IMR-90 (cell line): ENCODE measurements around the gene TMTC2. TPM values are rescaled to one million over a fixed set of nuclear protein-coding genes. Genes with fewer than 3 reads are reported as not detected.

ENCODE experiments used
- ATAC-seq: fragments of 200-7000 bp; cut with Tn5 transposase; 2 replicates; pipeline ENCODE4 v1.9.1; 2020; ENCODE audit warnings: low read depth, mild to moderate bottlenecking, moderate library complexity
- BruUV-seq: library from RNA; stranded (reverse); fragments of 400-500 nt; replicated peaks from 2 replicates; lab custom pipeline; 2021; lab: Mats Ljungman, UMichigan
- CTCF ChIA-PET: fragments of 300-600 bp; formaldehyde crosslinking; extraction: SDS; loops from one replicate; lab custom pipeline; 2021; ENCODE audit warnings: antibody characterized with exemption; lab: Yijun Ruan, JAX
- POLR2A ChIA-PET: fragments of 300-600 bp; sonication (Branson Sonifier 250); formaldehyde crosslinking; loops from one replicate; lab custom pipeline; 2022; ENCODE audit warnings: antibody characterized with exemption; ENCODE audit not compliant: unreplicated experiment; lab: Charles Lee
- DNase-seq: peaks from one replicate; pipeline ENCODE4 v3.0.0; 2013
- H2AFZ ChIP-seq: replicated peaks from 2 replicates; pipeline ENCODE3; 2013; ENCODE audit warnings: low read length, mild to moderate bottlenecking; ENCODE audit not compliant: poor library complexity
- H2AK5ac ChIP-seq: 2 replicates; pipeline ENCODE4 v1.6.1; 2013; ENCODE audit warnings: low read depth, low read length, inconsistent platforms
- H2AK9ac ChIP-seq: replicated peaks from 2 replicates; pipeline ENCODE3; 2013; ENCODE audit warnings: mild to moderate bottlenecking, low read depth, low read length, moderate library complexity; ENCODE audit not compliant: poor library complexity
- H2BK120ac ChIP-seq: 2 replicates; pipeline ENCODE4 v1.6.1; 2013; ENCODE audit warnings: low read depth, low read length, inconsistent platforms
- H2BK15ac ChIP-seq: 3 replicates; pipeline ENCODE4 v1.6.1; 2013; ENCODE audit warnings: low read depth, low read length, inconsistent platforms
- H2BK20ac ChIP-seq: 2 replicates; pipeline ENCODE4 v1.6.1; 2013; ENCODE audit warnings: low read depth, mild to moderate bottlenecking, inconsistent platforms, low read length, moderate library complexity
- H2BK5ac ChIP-seq: 2 replicates; pipeline ENCODE4 v1.6.1; 2013; ENCODE audit warnings: mild to moderate bottlenecking, low read depth, low read length, inconsistent platforms; ENCODE audit not compliant: poor library complexity, severe bottlenecking
- H3K14ac ChIP-seq: replicated peaks from 2 replicates; pipeline ENCODE4 v1.6.1; 2013; ENCODE audit warnings: low read depth, low read length, inconsistent platforms
- H3K18ac ChIP-seq: 2 replicates; pipeline ENCODE4 v1.6.1; 2013; ENCODE audit warnings: low read depth, low read length, control low read depth
- H3K23ac ChIP-seq: 2 replicates; pipeline ENCODE4 v1.6.1; 2013; ENCODE audit warnings: low read depth, low read length, inconsistent platforms
- H3K27ac ChIP-seq: 2 replicates; pipeline ENCODE4 v1.5.1; 2013; ENCODE audit warnings: mild to moderate bottlenecking, control low read depth, low read length; ENCODE audit not compliant: insufficient read depth
- H3K27me3 ChIP-seq: 2 replicates; pipeline ENCODE4 v1.6.1; 2013; ENCODE audit warnings: low read length; ENCODE audit not compliant: control insufficient read depth, insufficient read depth
- H3K36me3 ChIP-seq: 2 replicates; pipeline ENCODE4 v1.6.1; 2013; ENCODE audit warnings: low read length, mixed read lengths; ENCODE audit not compliant: control insufficient read depth, insufficient read depth
- H3K4ac ChIP-seq: 2 replicates; pipeline ENCODE4 v1.6.1; 2013; ENCODE audit warnings: low read depth, low read length, inconsistent platforms
- H3K4me1 ChIP-seq: 2 replicates; pipeline ENCODE4 v1.6.1; 2013; ENCODE audit warnings: low read length, mixed read lengths; ENCODE audit not compliant: control insufficient read depth, insufficient read depth
- H3K4me2 ChIP-seq: 2 replicates; pipeline ENCODE4 v1.6.1; 2013; ENCODE audit warnings: low read depth, mild to moderate bottlenecking, control low read depth, low read length, moderate library complexity
- H3K4me3 ChIP-seq: 2 replicates; pipeline ENCODE4 v1.5.1; 2013; ENCODE audit warnings: low read depth, mild to moderate bottlenecking, control low read depth, low read length, moderate library complexity; ENCODE audit not compliant: insufficient read depth
- H3K56ac ChIP-seq: 2 replicates; pipeline ENCODE4 v1.6.1; 2013; ENCODE audit warnings: low read length, inconsistent platforms; ENCODE audit not compliant: insufficient read depth; ENCODE audit errors: extremely low read depth
- H3K79me1 ChIP-seq, 2 experiments: 2 replicates each; pipeline ENCODE4 v1.6.1; 2013; ENCODE audit warnings: low read length in 2 of 2, inconsistent platforms in 1 of 2, low read depth in 1 of 2
- H3K9ac ChIP-seq: 2 replicates; pipeline ENCODE4 v1.6.1; 2013; ENCODE audit warnings: low read depth, low read length, control low read depth
- H3K9me1 ChIP-seq: 2 replicates; pipeline ENCODE4 v1.6.1; 2013; ENCODE audit warnings: low read length, inconsistent platforms; ENCODE audit not compliant: insufficient read depth
- H3K9me3 ChIP-seq: 2 replicates; pipeline ENCODE4 v1.6.1; 2013; ENCODE audit warnings: low read length; ENCODE audit not compliant: control insufficient read depth, insufficient read depth
- H4K20me1 ChIP-seq: 2 replicates; pipeline ENCODE4 v1.6.1; 2013; ENCODE audit warnings: low read length, inconsistent platforms; ENCODE audit not compliant: insufficient read depth
- H4K5ac ChIP-seq: 2 replicates; pipeline ENCODE4 v1.6.1; 2013; ENCODE audit warnings: mild to moderate bottlenecking, low read depth, low read length, control low read depth
- H4K8ac ChIP-seq, 2 experiments: 2 replicates each; pipeline ENCODE4 v1.6.1; 2013; ENCODE audit warnings: low read depth in 2 of 2, low read length in 2 of 2, control low read depth in 1 of 2, inconsistent platforms in 1 of 2
- H4K91ac ChIP-seq: 2 replicates; pipeline ENCODE4 v1.6.1; 2013; ENCODE audit warnings: low read depth, low read length, inconsistent platforms; ENCODE audit not compliant: insufficient read depth
- BHLHE40 ChIP-seq: fragments of 150-350 bp; IDR thresholded peaks from 2 replicates; pipeline ENCODE4 v1.6.1; 2016; ENCODE audit warnings: mild to moderate bottlenecking, low read depth, low read length
- CEBPB ChIP-seq: IDR thresholded peaks from 2 replicates; pipeline ENCODE4 v1.6.1; 2012; ENCODE audit warnings: low read depth, low read length, improper control_type of control experiment
- CHD1 ChIP-seq: IDR thresholded peaks from 2 replicates; pipeline ENCODE4 v1.6.1; 2012; ENCODE audit warnings: low read depth, low read length, improper control_type of control experiment
- FOS ChIP-seq: fragments of 150-350 bp; IDR thresholded peaks from 2 replicates; pipeline ENCODE4 v1.6.1; 2016; ENCODE audit warnings: low read depth, low read length
- MAFK ChIP-seq: IDR thresholded peaks from 2 replicates; pipeline ENCODE4 v1.6.1; 2012; ENCODE audit warnings: low read depth, low read length, improper control_type of control experiment
- MAZ ChIP-seq: IDR thresholded peaks from 2 replicates; pipeline ENCODE4 v1.6.1; 2012; ENCODE audit warnings: low read depth, mild to moderate bottlenecking, low read length, improper control_type of control experiment, moderate library complexity, borderline replicate concordance
- MXI1 ChIP-seq: IDR thresholded peaks from 2 replicates; pipeline ENCODE4 v1.6.1; 2012; ENCODE audit warnings: low read depth, mild to moderate bottlenecking, low read length, moderate library complexity, borderline replicate concordance
- NFE2L2 ChIP-seq: fragments of 150-350 bp; IDR thresholded peaks from 2 replicates; pipeline ENCODE4 v1.6.1; 2016; ENCODE audit warnings: low read depth, mild to moderate bottlenecking, low read length
- POLR2A ChIP-seq: IDR thresholded peaks from 2 replicates; pipeline ENCODE4 v1.6.1; 2012; ENCODE audit warnings: mild to moderate bottlenecking, low read depth, low read length
- RAD21 ChIP-seq: IDR thresholded peaks from 2 replicates; pipeline ENCODE4 v1.6.1; 2012; ENCODE audit warnings: low read length, improper control_type of control experiment
- RCOR1 ChIP-seq: IDR thresholded peaks from 2 replicates; pipeline ENCODE4 v1.6.1; 2012; ENCODE audit warnings: mild to moderate bottlenecking, low read length, improper control_type of control experiment; ENCODE audit not compliant: insufficient replicate concordance
- RFX5 ChIP-seq: IDR thresholded peaks from 2 replicates; pipeline ENCODE4 v1.8.0; 2012; ENCODE audit warnings: low read depth, mild to moderate bottlenecking, low read length, moderate library complexity
- SMC3 ChIP-seq: fragments of 150-350 bp; IDR thresholded peaks from 2 replicates; pipeline ENCODE4 v1.6.1; 2016; ENCODE audit warnings: low read depth, mild to moderate bottlenecking, antibody characterized with exemption, low read length, moderate library complexity
- WGBS, 2 experiments: methylation state at CpG; one replicate each; pipeline versions ENCODE4 v1.1.5 to v1.1.7; 2013; ENCODE audit warnings: missing lambda C conversion rate in 2 of 2; ENCODE audit not compliant: insufficient read length in 1 of 2; ENCODE audit errors: extremely low coverage in 2 of 2; 5-methylcytosine and 5-hydroxymethylcytosine counted together
- dilution Hi-C: fragments of 300-500 bp; cut with HindIII; formaldehyde crosslinking; loops from one replicate; pipeline ENCODE4 v1.14.3; 2018; ENCODE audit warnings: low sequenced_read_pairs; ENCODE audit not compliant: unreplicated experiment
- in situ Hi-C: fragments of 300-500 bp; cut with MboI; formaldehyde crosslinking; loops from 3 replicates; pipeline ENCODE4 v1.14.3; 2019; ENCODE audit warnings: low sequenced_read_pairs, inconsistent platforms, mixed read lengths
- intact Hi-C: fragments of 100-400 bp; cut with micrococcal nuclease; formaldehyde crosslinking; loops from 2 replicates; pipeline ENCODE4 v1.10.0; 2022
- polyA plus RNA-seq, 3 experiments: library from polyadenylated mRNA; depleted of rRNA; stranded (reverse); fragments of >200 nt; gene quantifications; 2 replicates each; pipeline ENCODE4 v1.2.3, GENCODE V29; 2012; ENCODE audit warnings: low replicate concordance in 1 of 3
- total RNA-seq: library from RNA; depleted of rRNA; stranded (reverse); fragments of >200 nt; gene quantifications from 2 replicates; pipeline ENCODE4 v1.2.3, GENCODE V29; 2012
- TF ChIP-seq, protein P1 (sequence below): fragments of 150-350 bp; IDR thresholded peaks from 2 replicates; pipeline ENCODE4 v1.6.1; 2016; ENCODE audit warnings: low read depth, mild to moderate bottlenecking, low read length, moderate library complexity, borderline replicate concordance
- TF ChIP-seq, protein P2 (sequence below): fragments of 150-350 bp; IDR thresholded peaks from 2 replicates; pipeline ENCODE4 v1.6.1; 2017; ENCODE audit warnings: mild to moderate bottlenecking, antibody characterized with exemption, low read length, low read depth
- TF ChIP-seq, protein P3 (sequence below): conservative IDR thresholded peaks from 2 replicates; pipeline ENCODE4 v1.5.1; 2012; ENCODE audit warnings: mild to moderate bottlenecking, low read depth, low read length, improper control_type of control experiment

The TMTC2 gene
- total and polyA plus RNA-seq, 2 of the 4 experiments (the other 2 are of a cell fraction): 0.56 to 1.4 TPM

DNA sequence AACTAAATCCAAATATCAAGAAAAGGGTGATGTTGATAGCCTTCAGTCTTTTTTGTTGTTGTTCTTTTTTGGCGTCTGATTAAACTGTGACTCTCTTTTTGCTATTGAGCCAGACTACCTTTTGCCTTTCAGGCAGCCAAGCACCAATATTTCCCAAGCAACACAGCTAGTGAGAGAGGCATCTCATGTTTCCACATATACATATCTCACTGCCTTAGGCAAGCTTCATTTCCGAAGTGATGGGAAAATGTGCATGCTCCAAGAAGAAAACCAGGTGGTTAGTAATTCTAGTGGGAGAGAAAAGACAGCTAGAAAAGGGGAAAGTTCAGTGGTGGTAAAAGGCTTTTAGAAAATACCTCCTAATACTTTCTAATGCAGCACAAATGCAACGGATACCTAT is 277.7 kb downstream of the TMTC2 start:
- Histone ChIP-seq H3K9ac (no peak overlapping the region), H3K18ac (no peak overlapping the region), H4K20me1 (no peaks in the 10 kb centered on the region), H4K8ac (no peak overlapping the region), H2BK120ac (no peak overlapping the region), H3K4me1 (no peaks in the 10 kb centered on the region), H2AK5ac (no peak overlapping the region), H3K9me1 (no peaks in the 10 kb centered on the region), H3K4ac (no peak overlapping the region), H2AFZ (no peak overlapping the region), H2AK9ac (no peak overlapping the region), H3K14ac (no peak overlapping the region), H3K27ac (no peak overlapping the region), H3K27me3 (no peaks in the 10 kb centered on the region), H3K79me1 (no peaks in the 10 kb centered on the region), H3K4me2 (no peak overlapping the region), H3K56ac (no peak overlapping the region), H3K36me3 (no peaks in the 10 kb centered on the region), H4K5ac (no peak overlapping the region), H3K9me3 (no peaks in the 10 kb centered on the region), H2BK20ac (no peak overlapping the region), H4K91ac (no peak overlapping the region), H2BK5ac (no peak overlapping the region), H2BK15ac (no peak overlapping the region), H3K4me3 (no peak overlapping the region), H3K23ac (no peak overlapping the region)
- DNase-seq (no peak), ATAC-seq (no peak)
- in situ Hi-C loops: no loop called here
- no TSS peak for BruUV-seq
- no peak for TF ChIP-seq MAZ
- TF ChIP-seq, protein P1, sequence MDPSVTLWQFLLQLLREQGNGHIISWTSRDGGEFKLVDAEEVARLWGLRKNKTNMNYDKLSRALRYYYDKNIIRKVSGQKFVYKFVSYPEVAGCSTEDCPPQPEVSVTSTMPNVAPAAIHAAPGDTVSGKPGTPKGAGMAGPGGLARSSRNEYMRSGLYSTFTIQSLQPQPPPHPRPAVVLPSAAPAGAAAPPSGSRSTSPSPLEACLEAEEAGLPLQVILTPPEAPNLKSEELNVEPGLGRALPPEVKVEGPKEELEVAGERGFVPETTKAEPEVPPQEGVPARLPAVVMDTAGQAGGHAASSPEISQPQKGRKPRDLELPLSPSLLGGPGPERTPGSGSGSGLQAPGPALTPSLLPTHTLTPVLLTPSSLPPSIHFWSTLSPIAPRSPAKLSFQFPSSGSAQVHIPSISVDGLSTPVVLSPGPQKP: no peak
- no peak for TF ChIP-seq RCOR1
- no peak for TF ChIP-seq SMC3
- TF ChIP-seq BHLHE40: no peak
- no peak for TF ChIP-seq MAFK
- no peak for TF ChIP-seq RAD21
- TF ChIP-seq CEBPB: no peak
- TF ChIP-seq, protein P2, sequence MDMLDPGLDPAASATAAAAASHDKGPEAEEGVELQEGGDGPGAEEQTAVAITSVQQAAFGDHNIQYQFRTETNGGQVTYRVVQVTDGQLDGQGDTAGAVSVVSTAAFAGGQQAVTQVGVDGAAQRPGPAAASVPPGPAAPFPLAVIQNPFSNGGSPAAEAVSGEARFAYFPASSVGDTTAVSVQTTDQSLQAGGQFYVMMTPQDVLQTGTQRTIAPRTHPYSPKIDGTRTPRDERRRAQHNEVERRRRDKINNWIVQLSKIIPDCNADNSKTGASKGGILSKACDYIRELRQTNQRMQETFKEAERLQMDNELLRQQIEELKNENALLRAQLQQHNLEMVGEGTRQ: no peak
- TF ChIP-seq POLR2A: no peak
- no peak for TF ChIP-seq FOS
- no peak for TF ChIP-seq RFX5
- TF ChIP-seq, protein P3, sequence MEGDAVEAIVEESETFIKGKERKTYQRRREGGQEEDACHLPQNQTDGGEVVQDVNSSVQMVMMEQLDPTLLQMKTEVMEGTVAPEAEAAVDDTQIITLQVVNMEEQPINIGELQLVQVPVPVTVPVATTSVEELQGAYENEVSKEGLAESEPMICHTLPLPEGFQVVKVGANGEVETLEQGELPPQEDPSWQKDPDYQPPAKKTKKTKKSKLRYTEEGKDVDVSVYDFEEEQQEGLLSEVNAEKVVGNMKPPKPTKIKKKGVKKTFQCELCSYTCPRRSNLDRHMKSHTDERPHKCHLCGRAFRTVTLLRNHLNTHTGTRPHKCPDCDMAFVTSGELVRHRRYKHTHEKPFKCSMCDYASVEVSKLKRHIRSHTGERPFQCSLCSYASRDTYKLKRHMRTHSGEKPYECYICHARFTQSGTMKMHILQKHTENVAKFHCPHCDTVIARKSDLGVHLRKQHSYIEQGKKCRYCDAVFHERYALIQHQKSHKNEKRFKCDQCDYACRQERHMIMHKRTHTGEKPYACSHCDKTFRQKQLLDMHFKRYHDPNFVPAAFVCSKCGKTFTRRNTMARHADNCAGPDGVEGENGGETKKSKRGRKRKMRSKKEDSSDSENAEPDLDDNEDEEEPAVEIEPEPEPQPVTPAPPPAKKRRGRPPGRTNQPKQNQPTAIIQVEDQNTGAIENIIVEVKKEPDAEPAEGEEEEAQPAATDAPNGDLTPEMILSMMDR: no peak
- TF ChIP-seq CHD1: no peak
- no peak for TF ChIP-seq MXI1
- TF ChIP-seq NFE2L2: no peak
- ChIA-PET POLR2A (no interaction called here), CTCF (no interaction called here)
- intact Hi-C loops: no loop called here
- dilution Hi-C loops: no loop called here
- WGBS, 2 experiments: no CpG with 5 or more reads among the region's 3 CpGs
